Small intestine (tissue), 7 donors: ENCODE measurements around the gene C17orf67. TPM values are rescaled to one million over a fixed set of nuclear protein-coding genes. Genes with fewer than 3 reads are reported as not detected.

Experiments
- DNase-seq, 2 donors: peaks; one replicate each; pipeline versions ENCODE4 v3.0.0 to v3.0.0-alpha.2; 2013
- FAIRE-seq: peaks from 2 replicates; lab custom pipeline; 2012; peaks lifted over from hg19 to GRCh38; lab: Jason Lieb, UNC
- H3K27ac ChIP-seq, 3 donors: one replicate each; pipeline ENCODE4 v1.5.1; 2013; ENCODE audit warnings: low read length in 2 of 3, mild to moderate bottlenecking in 2 of 3, control low read depth in 1 of 3, inconsistent platforms in 1 of 3, low read depth in 1 of 3, moderate library complexity in 1 of 3
- H3K27me3 ChIP-seq, 3 donors: one replicate each; pipeline ENCODE4 v1.6.1; 2013; ENCODE audit warnings: low read length in 3 of 3, inconsistent platforms in 1 of 3; ENCODE audit not compliant: control insufficient read depth in 3 of 3, insufficient read depth in 3 of 3
- H3K36me3 ChIP-seq, 3 donors: one replicate each; pipeline ENCODE4 v1.6.1; 2013; ENCODE audit warnings: low read length in 3 of 3, inconsistent platforms in 1 of 3, low read depth in 1 of 3, mild to moderate bottlenecking in 1 of 3, moderate library complexity in 1 of 3; ENCODE audit not compliant: control insufficient read depth in 3 of 3, insufficient read depth in 2 of 3
- H3K4me1 ChIP-seq, 3 donors: one replicate each; pipeline ENCODE4 v1.6.1; 2013; ENCODE audit warnings: low read length in 2 of 3, inconsistent platforms in 1 of 3, low read depth in 1 of 3, mild to moderate bottlenecking in 1 of 3, moderate library complexity in 1 of 3; ENCODE audit not compliant: control insufficient read depth in 3 of 3, insufficient read depth in 2 of 3
- H3K4me3 ChIP-seq, 3 donors: one replicate each; pipeline ENCODE4 v1.5.1; 2013; ENCODE audit warnings: low read length in 3 of 3, control low read depth in 1 of 3, inconsistent platforms in 1 of 3, low read depth in 1 of 3, mild to moderate bottlenecking in 1 of 3, moderate library complexity in 1 of 3
- H3K9me3 ChIP-seq, 2 donors: one replicate each; pipeline ENCODE4 v1.6.1; 2013; ENCODE audit warnings: low read depth in 1 of 2, low read length in 1 of 2; ENCODE audit not compliant: control insufficient read depth in 2 of 2, insufficient read depth in 1 of 2
- WGBS, 3 donors: extraction: QIAGEN DNeasy Blood & Tissue Kit; methylation state at CpG; one replicate each; pipeline ENCODE4 v1.1.7; 2013; 5-methylcytosine and 5-hydroxymethylcytosine counted together
- polyA plus RNA-seq, 4 donors: library from polyadenylated mRNA; stranded (reverse) in 3 of 4; unstranded in 1 of 4; fragments of 200-250 nt in 3 of 4; fragments of 120-200 nt in 1 of 4; gene quantifications; one replicate each; pipeline versions ENCODE4 v1.2.1 to v1.2.3, GENCODE V29; 2013
- donor health status: healthy with polysubstance abuse.
- donor health status: control.
- donor health status: control.
- donor health status: Bipolar disorder and iron deficiency.
- donor health status: healthy.

C17orf67 gene
- polyA plus RNA-seq, 4 donors = 0.62 to 41.9 (median 6.6) TPM

DNA sequence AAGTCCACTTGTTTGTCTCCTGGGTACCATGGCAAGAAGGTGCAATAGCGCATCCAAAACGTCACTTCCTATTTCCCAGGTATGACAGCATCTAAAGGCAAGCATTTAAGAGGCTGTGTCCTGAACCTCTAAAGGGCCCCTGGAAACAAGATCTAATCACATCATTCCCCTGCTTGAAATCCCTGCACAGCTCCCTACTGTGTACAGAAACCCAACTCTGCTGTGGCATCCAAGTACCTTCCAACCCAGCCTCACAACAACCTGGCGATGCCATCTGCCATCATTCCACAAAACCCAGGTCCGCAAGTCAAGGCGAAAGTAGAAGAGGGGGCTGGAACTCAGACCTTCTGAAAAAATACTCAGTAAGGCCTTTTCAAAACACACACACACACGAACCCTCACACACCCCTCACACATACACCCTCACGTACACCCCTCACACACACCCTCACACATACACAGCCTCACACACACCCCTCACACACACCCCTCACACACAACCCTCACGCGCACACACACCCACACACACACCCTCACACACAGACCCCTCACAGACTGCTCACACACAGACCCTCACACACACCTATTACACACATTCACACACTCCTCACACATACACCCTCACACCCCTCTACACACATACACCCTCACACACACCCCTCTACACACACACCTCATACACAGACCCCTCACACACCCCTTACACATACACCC is 24.5 kb downstream of the C17orf67 start:
- Histone ChIP-seq H3K4me1 (no peaks in the 10 kb centered on the region), H3K27me3 (peaks cover 0 to 3% (median 0%) of the 10 kb centered on the region in 3 donors), H3K36me3 (no peaks in the 10 kb centered on the region), H3K9me3 (no peaks in the 10 kb centered on the region), H3K27ac (no peak overlapping the region), H3K4me3 (no peak overlapping the region)
- no peak for DNase-seq
- WGBS, 3 donors = 91 to 93% (median 92%) methylated on average over 8 to 9 of the region's 9 CpGs
- FAIRE-seq = no peak

GRCh38 chr17:56808503-56808902 is 25.2 kb downstream of the C17orf67 start:
- DNase-seq = no peak
- 70 to 75% (median 74%) methylated on average over 3 of the region's 3 CpGs for WGBS, 3 donors

DNA sequence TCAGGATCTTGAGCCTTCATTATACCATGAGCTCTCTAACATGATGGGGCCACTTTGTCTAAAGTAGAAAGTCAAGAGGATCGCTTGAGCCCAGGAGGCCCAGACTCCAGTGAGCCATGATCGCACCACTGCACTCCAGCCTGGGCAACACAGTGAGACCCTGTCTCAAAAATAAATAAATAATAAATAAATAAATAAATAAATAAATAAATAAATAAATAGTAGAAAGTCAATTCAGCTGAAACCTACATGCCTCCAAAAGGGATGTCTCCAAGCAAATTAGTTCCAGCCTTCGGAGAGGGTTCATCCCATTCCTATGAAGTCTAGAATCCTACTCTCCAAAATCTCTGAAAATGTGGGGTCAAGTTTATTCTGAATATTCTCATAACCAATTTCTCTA is 26.0 kb downstream of the C17orf67 start:
- H3K36me3 ChIP-seq = no peaks in the 10 kb centered on the region
- FAIRE-seq (no peak), DNase-seq (no peak)
- H3K27ac ChIP-seq = no peak overlapping the region
- H3K27me3 ChIP-seq = no peaks in the 10 kb centered on the region
- WGBS, 3 donors = 96 to 98% (median 97%) methylated on average over 3 of the region's 3 CpGs
- no peaks in the 10 kb centered on the region for H3K9me3 ChIP-seq
- no peaks in the 10 kb centered on the region for H3K4me1 ChIP-seq
- no peak overlapping the region for H3K4me3 ChIP-seq

More at GRCh38 chr17:56808503-56808902, 25.2 kb downstream of the C17orf67 start:
- no peak for FAIRE-seq
- Histone ChIP-seq H3K36me3 (no peaks in the 10 kb centered on the region), H3K27ac (no peak overlapping the region), H3K9me3 (no peaks in the 10 kb centered on the region), H3K27me3 (no peaks in the 10 kb centered on the region), H3K4me3 (no peak overlapping the region), H3K4me1 (no peaks in the 10 kb centered on the region)

DNA sequence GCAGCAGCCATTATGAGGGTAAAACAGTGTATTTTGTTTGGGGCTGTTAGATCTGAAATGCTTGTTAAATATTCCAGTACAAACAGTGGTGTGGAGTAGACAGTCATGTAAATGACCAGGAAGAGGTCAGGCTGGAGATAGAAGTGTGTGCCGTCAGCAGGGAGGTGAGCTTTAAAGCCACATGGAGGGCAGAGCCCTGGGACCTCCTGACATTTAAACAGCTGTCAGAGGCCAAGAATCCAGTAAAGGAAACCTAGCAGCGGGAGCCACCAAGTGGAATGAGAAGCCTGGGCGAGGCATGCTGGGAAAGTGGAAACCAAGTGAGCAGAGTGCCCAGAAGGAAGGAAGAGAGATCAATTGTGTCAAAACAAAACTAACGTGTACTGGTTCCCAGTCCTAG is 26.8 kb downstream of the C17orf67 start:
- 78 to 87% (median 83%) methylated on average over 4 of the region's 4 CpGs for WGBS, 3 donors
- no peak overlapping the region for H3K4me3 ChIP-seq
- H3K27me3 ChIP-seq = no peaks in the 10 kb centered on the region
- FAIRE-seq (no peak), DNase-seq (no peak)
- no peak overlapping the region for H3K27ac ChIP-seq
- H3K4me1 ChIP-seq = no peaks in the 10 kb centered on the region
- no peaks in the 10 kb centered on the region for H3K9me3 ChIP-seq
- no peaks in the 10 kb centered on the region for H3K36me3 ChIP-seq

DNA sequence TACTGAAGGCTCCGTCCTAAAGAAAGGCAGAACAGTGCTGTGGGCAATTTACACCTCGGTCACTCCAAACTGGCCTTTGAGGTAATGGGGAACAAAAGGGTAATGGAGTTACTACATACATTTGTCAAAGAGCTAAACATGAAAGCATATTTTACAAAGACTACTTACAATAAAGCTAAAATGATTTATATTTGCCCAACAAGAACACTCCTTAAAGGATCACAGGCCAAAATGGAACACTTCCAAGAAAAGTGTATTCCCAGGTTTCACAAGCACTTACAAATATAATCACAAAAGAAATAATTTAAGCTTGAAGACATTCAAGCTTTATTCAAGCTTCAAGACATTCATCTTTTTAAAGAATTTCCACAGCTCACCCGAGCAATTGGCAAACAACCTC is 29.3 kb downstream of the C17orf67 start:
- Histone ChIP-seq H3K9me3 (no peaks in the 10 kb centered on the region), H3K27me3 (peaks cover 0 to 2% (median 0%) of the 10 kb centered on the region in 3 donors), H3K4me3 (no peak overlapping the region), H3K27ac (no peak overlapping the region), H3K36me3 (no peaks in the 10 kb centered on the region), H3K4me1 (no peaks in the 10 kb centered on the region)
- WGBS, 3 donors = 90 to 96% (median 95%) methylated on average over 3 of the region's 3 CpGs
- FAIRE-seq (no peak), DNase-seq (no peak)

- 45 to 76% (median 64%) methylated on average over 1 of the region's 1 CpG for WGBS, 3 donors
- H3K27me3 ChIP-seq = peaks cover 0 to 2% (median 0%) of the 10 kb centered on the region in 3 donors
- FAIRE-seq = no peak
- no peaks in the 10 kb centered on the region for H3K4me1 ChIP-seq
- H3K36me3 ChIP-seq = no peaks in the 10 kb centered on the region
- no peak overlapping the region for H3K27ac ChIP-seq
- H3K9me3 ChIP-seq = no peaks in the 10 kb centered on the region
- DNase-seq = no peak
- no peak overlapping the region for H3K4me3 ChIP-seq
Observed at GRCh38 chr17:56803071-56803470, 30.6 kb downstream of the C17orf67 start.

DNA sequence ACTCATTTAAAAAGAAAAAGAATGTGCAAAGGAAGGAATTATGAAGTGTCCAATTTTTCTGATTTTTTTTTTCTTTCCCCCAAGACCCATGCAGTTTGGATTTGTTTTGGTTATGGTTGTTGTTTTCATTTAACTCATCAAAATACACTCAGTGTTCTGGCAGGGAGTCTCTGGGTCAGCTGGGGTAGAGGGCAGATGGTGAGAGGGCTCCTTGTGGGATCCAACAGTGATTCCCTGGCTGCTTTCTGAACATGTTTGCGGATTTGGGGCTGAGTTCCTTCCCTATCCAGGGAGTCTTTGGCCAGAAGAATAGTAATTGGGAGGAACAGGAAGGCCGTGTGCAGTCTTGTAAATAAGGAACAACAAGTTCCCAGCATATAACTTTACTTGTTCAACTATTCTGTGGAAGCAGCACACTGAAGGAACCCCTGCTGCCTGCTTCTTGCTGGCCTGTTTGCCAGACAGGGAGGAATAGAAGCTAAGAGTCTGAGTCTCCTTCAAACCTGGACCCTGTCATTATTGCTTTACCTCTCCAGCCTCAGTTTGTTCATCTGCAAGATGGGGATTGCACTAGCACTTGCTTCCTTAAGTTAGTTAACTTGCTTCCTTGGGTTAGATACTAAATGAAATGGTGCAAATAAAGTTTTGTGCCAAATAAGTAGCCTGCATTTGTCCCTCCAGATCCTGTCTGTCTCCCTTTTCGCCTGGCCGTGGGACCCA is 32.1 kb downstream of the C17orf67 start:
- DNase-seq = no peak
- Histone ChIP-seq H3K9me3 (no peaks in the 10 kb centered on the region), H3K27me3 (peaks cover 0 to 2% (median 0%) of the 10 kb centered on the region in 3 donors), H3K4me1 (no peaks in the 10 kb centered on the region), H3K27ac (no peak overlapping the region), H3K36me3 (no peaks in the 10 kb centered on the region), H3K4me3 (no peak overlapping the region)
- 80 to 90% (median 87%) methylated on average over 4 of the region's 4 CpGs for WGBS, 3 donors
- no peak for FAIRE-seq

GRCh38 chr17:56798916-56799315 is 34.8 kb downstream of the C17orf67 start:
- WGBS, 3 donors = 52 to 72% (median 63%) methylated on average over 4 of the region's 4 CpGs
- FAIRE-seq = no peak

More at GRCh38 chr17:56798916-56799315, 34.8 kb downstream of the C17orf67 start:
- Histone ChIP-seq H3K4me3 (no peak overlapping the region), H3K9me3 (no peaks in the 10 kb centered on the region), H3K4me1 (peaks cover 0 to 5% (median 0%) of the 10 kb centered on the region in 3 donors), H3K27ac (no peak overlapping the region), H3K36me3 (no peaks in the 10 kb centered on the region), H3K27me3 (peaks cover 0 to 2% (median 0%) of the 10 kb centered on the region in 3 donors)
- no peak for DNase-seq
